ENCODE data around the gene RASGEF1C.

GRCh38 chr5:180194410-180195345 lies 14.3 kb downstream of the RASGEF1C start:
- TF ChIP-seq CTCF (IDR thresholded peaks at IDR 0.05; ENCODE audit: low read depth, low read length, missing input control) (no peak), MAX (IDR thresholded peaks at IDR 0.05) (no peak), JUND (IDR thresholded peaks at IDR 0.05) (no peak), FOXA2 (IDR thresholded peaks at IDR 0.05) (no peak), RXRA (IDR thresholded peaks at IDR 0.05) (no peak)

Measured in liver (tissue), 3 donors.